ENCODE results near the gene SCML2. TPM values are rescaled to one million over a fixed set of nuclear protein-coding genes. Genes with fewer than 3 reads are reported as not detected.

The SCML2 gene
- total RNA-seq, 1 donor = 1.4 TPM

DNA sequence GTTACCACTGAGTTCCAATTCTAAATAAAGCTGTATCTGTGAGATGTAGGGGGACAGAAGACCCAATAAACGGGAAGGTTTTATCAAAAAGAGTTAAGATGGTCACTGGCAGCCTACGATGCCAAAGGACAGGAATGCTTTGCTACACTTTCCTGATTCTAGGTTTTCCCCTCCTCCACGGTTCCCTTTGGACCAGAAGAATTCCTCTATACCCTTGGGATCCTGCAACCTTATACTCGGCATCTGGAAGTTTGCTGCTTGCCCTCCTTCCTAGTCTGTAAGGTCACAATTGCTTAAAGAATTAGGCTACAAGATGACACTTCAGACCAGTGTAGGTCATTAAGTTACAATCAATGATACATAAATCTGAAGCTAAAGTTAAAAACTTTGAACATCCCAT lies 64.3 kb downstream of the SCML2 start:
- Histone ChIP-seq H3K9me3 (ENCODE audit: low read depth, low read length) (no peaks in the 10 kb centered on the region), H3K27ac (ENCODE audit: low read depth, low read length) (no peak overlapping the region)
- TF ChIP-seq, protein P1, sequence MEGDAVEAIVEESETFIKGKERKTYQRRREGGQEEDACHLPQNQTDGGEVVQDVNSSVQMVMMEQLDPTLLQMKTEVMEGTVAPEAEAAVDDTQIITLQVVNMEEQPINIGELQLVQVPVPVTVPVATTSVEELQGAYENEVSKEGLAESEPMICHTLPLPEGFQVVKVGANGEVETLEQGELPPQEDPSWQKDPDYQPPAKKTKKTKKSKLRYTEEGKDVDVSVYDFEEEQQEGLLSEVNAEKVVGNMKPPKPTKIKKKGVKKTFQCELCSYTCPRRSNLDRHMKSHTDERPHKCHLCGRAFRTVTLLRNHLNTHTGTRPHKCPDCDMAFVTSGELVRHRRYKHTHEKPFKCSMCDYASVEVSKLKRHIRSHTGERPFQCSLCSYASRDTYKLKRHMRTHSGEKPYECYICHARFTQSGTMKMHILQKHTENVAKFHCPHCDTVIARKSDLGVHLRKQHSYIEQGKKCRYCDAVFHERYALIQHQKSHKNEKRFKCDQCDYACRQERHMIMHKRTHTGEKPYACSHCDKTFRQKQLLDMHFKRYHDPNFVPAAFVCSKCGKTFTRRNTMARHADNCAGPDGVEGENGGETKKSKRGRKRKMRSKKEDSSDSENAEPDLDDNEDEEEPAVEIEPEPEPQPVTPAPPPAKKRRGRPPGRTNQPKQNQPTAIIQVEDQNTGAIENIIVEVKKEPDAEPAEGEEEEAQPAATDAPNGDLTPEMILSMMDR (IDR thresholded peaks at IDR 0.05; ENCODE audit: extremely low read depth, low read depth, low read length) = no peak

GRCh38 chrX:18288716-18289115 lies 65.8 kb downstream of the SCML2 start:
- no peaks in the 10 kb centered on the region for H3K79me2 ChIP-seq (ENCODE audit: insufficient read depth, low read length)
- no peak overlapping the region for H3K27ac ChIP-seq (ENCODE audit: low read depth, low read length)
- peaks cover 4% of the 10 kb centered on the region for H3K4me1 ChIP-seq (ENCODE audit: insufficient read depth, low read length)
- H4K20me1 ChIP-seq (ENCODE audit: insufficient read depth, low read length) = no peaks in the 10 kb centered on the region
- H3K9me3 ChIP-seq (ENCODE audit: low read depth, low read length) = no peaks in the 10 kb centered on the region
- H3K4me3 ChIP-seq (ENCODE audit: insufficient read depth, low read length) = no peak overlapping the region
- no peaks in the 10 kb centered on the region for H3K36me3 ChIP-seq (ENCODE audit: insufficient read depth, low read length)
- TF ChIP-seq, protein P1 (IDR thresholded peaks at IDR 0.05; ENCODE audit: extremely low read depth, low read depth, low read length) = no peak
- H2AFZ ChIP-seq (ENCODE audit: low read length) = no peak overlapping the region
- no peak overlapping the region for H3K4me2 ChIP-seq (ENCODE audit: insufficient read depth, low read length)
- DNase-seq (ENCODE audit: insufficient read length, low spot score, missing footprints) = no peak
- H3K27me3 ChIP-seq (ENCODE audit: insufficient read depth, low read length) = no peaks in the 10 kb centered on the region

More for the DNA sequence above, 64.3 kb downstream of the SCML2 start:
- H3K4me1 ChIP-seq (ENCODE audit: insufficient read depth, low read length) = peaks cover 4% of the 10 kb centered on the region
- peak; percentile 66 for DNase-seq (ENCODE audit: insufficient read length, low spot score, missing footprints)
- H2AFZ ChIP-seq (ENCODE audit: low read length) = no peak overlapping the region
- H3K4me3 ChIP-seq (ENCODE audit: insufficient read depth, low read length) = no peak overlapping the region
- H3K4me2 ChIP-seq (ENCODE audit: insufficient read depth, low read length) = peak overlapping the region; percentile 26
- H3K36me3 ChIP-seq (ENCODE audit: insufficient read depth, low read length) = no peaks in the 10 kb centered on the region
- H4K20me1 ChIP-seq (ENCODE audit: insufficient read depth, low read length) = no peaks in the 10 kb centered on the region
- H3K79me2 ChIP-seq (ENCODE audit: insufficient read depth, low read length) = no peaks in the 10 kb centered on the region
- no peaks in the 10 kb centered on the region for H3K27me3 ChIP-seq (ENCODE audit: insufficient read depth, low read length)

DNA sequence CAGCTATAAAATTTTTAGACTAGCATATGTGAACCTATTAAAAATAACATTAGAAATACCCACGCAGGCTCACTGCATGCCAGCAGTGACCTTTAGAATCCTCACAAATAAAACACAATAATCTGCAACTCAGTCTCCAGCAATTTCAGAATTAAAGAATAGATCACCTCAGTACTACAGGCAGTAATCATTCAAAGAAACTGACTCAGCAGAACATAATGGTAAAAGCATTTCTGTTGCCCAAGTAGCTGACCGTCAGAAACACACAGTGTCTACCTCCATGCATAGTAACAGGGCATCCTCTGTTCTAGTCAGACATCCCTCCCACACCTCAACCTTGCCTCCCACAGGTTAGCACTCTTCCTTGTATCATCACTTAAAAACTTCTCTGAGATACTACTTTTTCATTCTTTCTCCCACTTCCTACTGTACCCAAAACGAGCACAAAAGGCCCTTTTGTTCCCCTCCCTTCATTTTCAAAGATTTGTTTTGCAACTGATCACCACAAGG lies 68.1 kb downstream of the SCML2 start:
- H3K36me3 ChIP-seq (ENCODE audit: insufficient read depth, low read length) = no peaks in the 10 kb centered on the region
- no peaks in the 10 kb centered on the region for H3K27me3 ChIP-seq (ENCODE audit: insufficient read depth, low read length)
- peaks cover 4% of the 10 kb centered on the region for H3K4me1 ChIP-seq (ENCODE audit: insufficient read depth, low read length)
- no peaks in the 10 kb centered on the region for H3K79me2 ChIP-seq (ENCODE audit: insufficient read depth, low read length)
- H3K27ac ChIP-seq (ENCODE audit: low read depth, low read length) = no peak overlapping the region
- no peaks in the 10 kb centered on the region for H4K20me1 ChIP-seq (ENCODE audit: insufficient read depth, low read length)
- no peak overlapping the region for H3K4me3 ChIP-seq (ENCODE audit: insufficient read depth, low read length)
- no peak overlapping the region for H3K4me2 ChIP-seq (ENCODE audit: insufficient read depth, low read length)
- H2AFZ ChIP-seq (ENCODE audit: low read length) = no peak overlapping the region
- no peaks in the 10 kb centered on the region for H3K9me3 ChIP-seq (ENCODE audit: low read depth, low read length)
- TF ChIP-seq, protein P1 (IDR thresholded peaks at IDR 0.05; ENCODE audit: extremely low read depth, low read depth, low read length) = no peak
- no peak for DNase-seq (ENCODE audit: insufficient read length, low spot score, missing footprints)

- Histone ChIP-seq H4K20me1 (ENCODE audit: insufficient read depth, low read length) (no peaks in the 10 kb centered on the region), H3K36me3 (ENCODE audit: insufficient read depth, low read length) (no peaks in the 10 kb centered on the region), H3K4me3 (ENCODE audit: insufficient read depth, low read length) (no peak overlapping the region), H3K27ac (ENCODE audit: low read depth, low read length) (no peak overlapping the region), H3K4me2 (ENCODE audit: insufficient read depth, low read length) (no peak overlapping the region), H3K9me3 (ENCODE audit: low read depth, low read length) (no peaks in the 10 kb centered on the region), H2AFZ (ENCODE audit: low read length) (no peak overlapping the region), H3K79me2 (ENCODE audit: insufficient read depth, low read length) (no peaks in the 10 kb centered on the region), H3K27me3 (ENCODE audit: insufficient read depth, low read length) (no peaks in the 10 kb centered on the region), H3K4me1 (ENCODE audit: insufficient read depth, low read length) (no peaks in the 10 kb centered on the region)
- TF ChIP-seq, protein P1 (IDR thresholded peaks at IDR 0.05; ENCODE audit: extremely low read depth, low read depth, low read length) = no peak
- no peak for DNase-seq (ENCODE audit: insufficient read length, low spot score, missing footprints)
These were observed 76.0 kb downstream of the SCML2 start for GRCh38 chrX:18278449-18278848.

Data from osteoblast (primary cell).